Right atrium auricular region (tissue), 2 donors: ENCODE results near the gene EPB41L4B. TPM values are rescaled to one million over a fixed set of nuclear protein-coding genes. Genes with fewer than 3 reads are reported as not detected.

Experiments used
- DNase-seq: peaks from one replicate; pipeline ENCODE4 v3.0.0-alpha.2; 2019; ENCODE audit warnings: low spot score
- H3K27ac ChIP-seq, 2 donors: fragments of 200-600 bp; sonication (generic); 1 replicate in 1 of 2; 2 replicates in 1 of 2; pipeline ENCODE4 v1.5.1; 2016 to 2019
- H3K27me3 ChIP-seq, 2 donors: fragments of 200-600 bp; sonication (generic); one replicate each; pipeline versions ENCODE4 v1.5.1 to v1.6.0; 2017 to 2019
- H3K36me3 ChIP-seq: fragments of 200-600 bp; sonication (generic); one replicate; pipeline ENCODE4 v1.5.1; 2016
- H3K4me1 ChIP-seq, 2 donors: fragments of 200-600 bp; sonication (generic); one replicate each; pipeline versions ENCODE4 v1.5.1 to v1.6.0; 2017 to 2019
- H3K4me3 ChIP-seq, 2 donors: fragments of 200-600 bp; sonication (generic); 1 replicate in 1 of 2; 2 replicates in 1 of 2; pipeline ENCODE4 v1.5.1; 2017 to 2019; ENCODE audit warnings: mild to moderate bottlenecking in 1 of 2, moderate library complexity in 1 of 2
- H3K9me3 ChIP-seq, 2 donors: fragments of 200-600 bp; sonication (generic); one replicate each; pipeline ENCODE4 v1.5.1; 2019
- CTCF ChIP-seq, 2 donors: fragments of 200-600 bp; sonication (generic); IDR thresholded peaks; one replicate each; pipeline ENCODE4 v1.5.1; 2019; ENCODE audit warnings: antibody characterized with exemption in 2 of 2
- total RNA-seq, 2 donors: library from RNA; depleted of rRNA; stranded (reverse); fragments of >200 nt; gene quantifications; one replicate each; pipeline ENCODE4 v1.1.0, GENCODE V29; 2016

Gene EPB41L4B
- total RNA-seq, 2 donors from 2014 or later = 15.3 to 30.4 TPM

- peak within 1 kb of the TSS; percentile 12 to 37 for H3K4me3 ChIP-seq
- H3K36me3 ChIP-seq = no peaks in the 10 kb centered on the region
- H3K4me1 ChIP-seq = no peaks in the 10 kb centered on the region
- DNase-seq = no peak
- no peak for TF ChIP-seq CTCF (IDR thresholded peaks at IDR 0.05)
- no peaks in the 10 kb centered on the region for H3K27me3 ChIP-seq
- no peaks in the 10 kb centered on the region for H3K9me3 ChIP-seq
- no peak within 1 kb of the TSS for H3K27ac ChIP-seq
Measured at GRCh38 chr9:109166771-109167601, 153.9 kb downstream of the EPB41L4B start, which contains the start of gene FRRS1L. Gene FRRS1L (minus strand): TSS chr9:109167249. CDS start chr9:109167138, 111 bp downstream.

DNA sequence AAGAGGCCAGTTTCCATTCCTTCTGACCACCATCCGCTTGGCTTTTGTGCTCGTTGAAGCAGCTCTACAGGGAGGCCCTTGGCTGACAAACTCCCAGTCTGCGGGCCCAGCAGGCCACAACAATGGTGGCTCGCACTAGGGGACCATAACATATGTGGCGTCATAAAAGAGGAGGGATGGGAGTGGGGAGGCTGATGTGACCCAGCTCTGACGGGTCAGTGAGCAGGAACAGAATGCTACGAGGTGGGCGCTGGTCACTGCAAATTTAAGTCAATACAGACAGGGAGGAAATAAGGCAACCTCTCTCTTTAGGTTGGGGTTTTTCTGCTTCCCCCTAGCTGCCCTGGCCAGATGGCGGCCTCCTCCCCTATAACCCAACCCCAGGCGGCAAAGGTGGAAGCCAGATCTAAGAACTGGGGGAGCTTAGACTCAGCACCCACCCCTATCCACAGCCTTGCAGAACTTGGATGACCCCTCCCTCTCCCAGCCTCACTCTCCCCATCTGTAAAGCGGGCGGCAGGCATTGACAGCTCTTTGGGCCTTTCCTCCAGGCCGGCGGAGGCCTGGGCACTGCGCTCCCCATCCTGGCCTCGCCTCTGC lies 154.6 kb downstream of the EPB41L4B start:
- Histone ChIP-seq H3K27me3 (no peaks in the 10 kb centered on the region), H3K27ac (no peak overlapping the region), H3K36me3 (no peaks in the 10 kb centered on the region), H3K9me3 (no peaks in the 10 kb centered on the region), H3K4me3 (peak overlapping the region in 1 of 2 donors; percentile 37), H3K4me1 (no peaks in the 10 kb centered on the region)
- no peak for DNase-seq
- no peak for TF ChIP-seq CTCF (IDR thresholded peaks at IDR 0.05)

- no peaks in the 10 kb centered on the region for H3K36me3 ChIP-seq
- no peaks in the 10 kb centered on the region for H3K27me3 ChIP-seq
- no peak overlapping the region for H3K27ac ChIP-seq
- H3K4me1 ChIP-seq = no peaks in the 10 kb centered on the region
- no peak for TF ChIP-seq CTCF (IDR thresholded peaks at IDR 0.05)
- no peak for DNase-seq
- no peak overlapping the region for H3K4me3 ChIP-seq
- H3K9me3 ChIP-seq = no peaks in the 10 kb centered on the region
Measured at GRCh38 chr9:109164042-109164441, 156.8 kb downstream of the EPB41L4B start.

- no peak for TF ChIP-seq CTCF (IDR thresholded peaks at IDR 0.05)
- Histone ChIP-seq H3K27me3 (no peaks in the 10 kb centered on the region), H3K27ac (no peak overlapping the region), H3K4me3 (no peak overlapping the region), H3K9me3 (no peaks in the 10 kb centered on the region), H3K36me3 (no peaks in the 10 kb centered on the region), H3K4me1 (no peaks in the 10 kb centered on the region)
- DNase-seq = no peak
Measured at GRCh38 chr9:109163194-109163593, 157.7 kb downstream of the EPB41L4B start.

GRCh38 chr9:109162677-109163076 lies 158.2 kb downstream of the EPB41L4B start:
- TF ChIP-seq CTCF (IDR thresholded peaks at IDR 0.05) = no peak
- Histone ChIP-seq H3K27ac (no peak overlapping the region), H3K4me1 (no peaks in the 10 kb centered on the region), H3K36me3 (no peaks in the 10 kb centered on the region), H3K9me3 (no peaks in the 10 kb centered on the region), H3K27me3 (no peaks in the 10 kb centered on the region), H3K4me3 (no peak overlapping the region)
- DNase-seq = no peak
